Esophagus squamous epithelium (tissue), 4 donors: ENCODE measurements around the gene N4BP2L2.

Source experiments
- POLR2A ChIP-seq, 4 donors: fragments of 450-650 bp; IDR thresholded peaks; one replicate each; pipeline ENCODE4 v1.6.1; 2017; ENCODE audit warnings: antibody characterized with exemption in 4 of 4, mild to moderate bottlenecking in 4 of 4, moderate library complexity in 3 of 4
- TF ChIP-seq, protein P1 (sequence below), 6 experiments: fragments of 450-650 bp in 4 of 6; fragments of 200-600 bp in 2 of 6; sonication (generic) in 2 of 6; IDR thresholded peaks; one replicate each; pipeline ENCODE4 v1.5.1; 2016 to 2019; ENCODE audit warnings: antibody characterized with exemption in 6 of 6, mild to moderate bottlenecking in 4 of 6, moderate library complexity in 4 of 6

- no peak for TF ChIP-seq POLR2A (IDR thresholded peaks at IDR 0.05)
- TF ChIP-seq, protein P1, sequence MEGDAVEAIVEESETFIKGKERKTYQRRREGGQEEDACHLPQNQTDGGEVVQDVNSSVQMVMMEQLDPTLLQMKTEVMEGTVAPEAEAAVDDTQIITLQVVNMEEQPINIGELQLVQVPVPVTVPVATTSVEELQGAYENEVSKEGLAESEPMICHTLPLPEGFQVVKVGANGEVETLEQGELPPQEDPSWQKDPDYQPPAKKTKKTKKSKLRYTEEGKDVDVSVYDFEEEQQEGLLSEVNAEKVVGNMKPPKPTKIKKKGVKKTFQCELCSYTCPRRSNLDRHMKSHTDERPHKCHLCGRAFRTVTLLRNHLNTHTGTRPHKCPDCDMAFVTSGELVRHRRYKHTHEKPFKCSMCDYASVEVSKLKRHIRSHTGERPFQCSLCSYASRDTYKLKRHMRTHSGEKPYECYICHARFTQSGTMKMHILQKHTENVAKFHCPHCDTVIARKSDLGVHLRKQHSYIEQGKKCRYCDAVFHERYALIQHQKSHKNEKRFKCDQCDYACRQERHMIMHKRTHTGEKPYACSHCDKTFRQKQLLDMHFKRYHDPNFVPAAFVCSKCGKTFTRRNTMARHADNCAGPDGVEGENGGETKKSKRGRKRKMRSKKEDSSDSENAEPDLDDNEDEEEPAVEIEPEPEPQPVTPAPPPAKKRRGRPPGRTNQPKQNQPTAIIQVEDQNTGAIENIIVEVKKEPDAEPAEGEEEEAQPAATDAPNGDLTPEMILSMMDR (IDR thresholded peaks at IDR 0.05) = no peak
These were observed 99.7 kb downstream of the N4BP2L2 start for GRCh38 chr13:32438871-32439270.
